ENCODE results near the gene FAM180A.

FAM180A gene

DNA sequence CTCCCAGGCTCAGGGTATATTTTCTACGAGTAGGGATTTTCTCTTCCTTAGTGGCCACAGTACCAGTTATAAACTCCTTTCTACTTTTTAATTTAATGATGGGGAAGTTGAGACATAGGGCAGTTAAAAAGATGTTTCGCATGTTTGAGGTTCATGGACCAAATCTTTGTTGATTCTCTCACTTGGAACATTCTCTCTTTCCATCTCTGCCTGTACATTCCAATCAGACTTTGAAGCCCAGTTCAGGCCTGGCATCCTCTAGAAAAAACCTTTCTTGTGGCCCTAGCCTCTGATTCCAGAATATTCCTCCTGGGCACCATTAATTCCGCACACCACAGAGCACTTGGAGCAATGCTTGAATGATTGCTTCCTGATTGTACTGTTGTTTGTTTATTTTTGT, 39.1 kb downstream of the FAM180A start:
- no peak overlapping the region for H3K27ac ChIP-seq (replicated peaks)
- DNase-seq (ENCODE audit: low read depth in 1 of 2, low spot score in 1 of 2), result no peak
- TF ChIP-seq POLR2AphosphoS5 (IDR thresholded peaks at IDR 0.05; ENCODE audit: low read depth), result no peak
- TF ChIP-seq, protein P1, sequence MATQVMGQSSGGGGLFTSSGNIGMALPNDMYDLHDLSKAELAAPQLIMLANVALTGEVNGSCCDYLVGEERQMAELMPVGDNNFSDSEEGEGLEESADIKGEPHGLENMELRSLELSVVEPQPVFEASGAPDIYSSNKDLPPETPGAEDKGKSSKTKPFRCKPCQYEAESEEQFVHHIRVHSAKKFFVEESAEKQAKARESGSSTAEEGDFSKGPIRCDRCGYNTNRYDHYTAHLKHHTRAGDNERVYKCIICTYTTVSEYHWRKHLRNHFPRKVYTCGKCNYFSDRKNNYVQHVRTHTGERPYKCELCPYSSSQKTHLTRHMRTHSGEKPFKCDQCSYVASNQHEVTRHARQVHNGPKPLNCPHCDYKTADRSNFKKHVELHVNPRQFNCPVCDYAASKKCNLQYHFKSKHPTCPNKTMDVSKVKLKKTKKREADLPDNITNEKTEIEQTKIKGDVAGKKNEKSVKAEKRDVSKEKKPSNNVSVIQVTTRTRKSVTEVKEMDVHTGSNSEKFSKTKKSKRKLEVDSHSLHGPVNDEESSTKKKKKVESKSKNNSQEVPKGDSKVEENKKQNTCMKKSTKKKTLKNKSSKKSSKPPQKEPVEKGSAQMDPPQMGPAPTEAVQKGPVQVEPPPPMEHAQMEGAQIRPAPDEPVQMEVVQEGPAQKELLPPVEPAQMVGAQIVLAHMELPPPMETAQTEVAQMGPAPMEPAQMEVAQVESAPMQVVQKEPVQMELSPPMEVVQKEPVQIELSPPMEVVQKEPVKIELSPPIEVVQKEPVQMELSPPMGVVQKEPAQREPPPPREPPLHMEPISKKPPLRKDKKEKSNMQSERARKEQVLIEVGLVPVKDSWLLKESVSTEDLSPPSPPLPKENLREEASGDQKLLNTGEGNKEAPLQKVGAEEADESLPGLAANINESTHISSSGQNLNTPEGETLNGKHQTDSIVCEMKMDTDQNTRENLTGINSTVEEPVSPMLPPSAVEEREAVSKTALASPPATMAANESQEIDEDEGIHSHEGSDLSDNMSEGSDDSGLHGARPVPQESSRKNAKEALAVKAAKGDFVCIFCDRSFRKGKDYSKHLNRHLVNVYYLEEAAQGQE (IDR thresholded peaks at IDR 0.05; ENCODE audit: insufficient replicate concordance, low read depth), result no peak
- no peaks in the 10 kb centered on the region for H3K27me3 ChIP-seq (ENCODE audit: insufficient read depth, poor library complexity, severe bottlenecking)
- H3K4me3 ChIP-seq (replicated peaks; ENCODE audit: insufficient read depth, low read length), result no peak overlapping the region

DNA sequence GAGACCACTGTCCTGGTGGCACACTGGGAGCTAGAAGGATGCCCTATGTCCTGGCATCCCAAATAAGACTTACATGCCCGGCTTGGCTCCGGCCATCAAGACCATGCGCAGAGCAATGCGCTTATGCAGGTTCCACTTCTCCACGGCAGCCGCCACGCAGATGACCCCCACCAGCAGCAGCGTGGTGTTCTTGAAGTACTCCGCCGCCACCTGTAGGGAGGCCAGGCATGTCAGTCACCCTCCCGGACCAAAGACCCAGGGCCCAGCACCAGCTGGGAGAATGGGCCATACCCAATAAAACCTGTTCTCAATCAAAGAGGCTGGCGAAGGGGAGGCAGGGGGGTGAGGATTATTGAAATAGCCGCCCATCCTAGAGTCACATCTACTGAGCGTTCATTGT, 40.6 kb downstream of the FAM180A start:
- H3K27ac ChIP-seq (replicated peaks), result no peak overlapping the region
- TF ChIP-seq, protein P2, sequence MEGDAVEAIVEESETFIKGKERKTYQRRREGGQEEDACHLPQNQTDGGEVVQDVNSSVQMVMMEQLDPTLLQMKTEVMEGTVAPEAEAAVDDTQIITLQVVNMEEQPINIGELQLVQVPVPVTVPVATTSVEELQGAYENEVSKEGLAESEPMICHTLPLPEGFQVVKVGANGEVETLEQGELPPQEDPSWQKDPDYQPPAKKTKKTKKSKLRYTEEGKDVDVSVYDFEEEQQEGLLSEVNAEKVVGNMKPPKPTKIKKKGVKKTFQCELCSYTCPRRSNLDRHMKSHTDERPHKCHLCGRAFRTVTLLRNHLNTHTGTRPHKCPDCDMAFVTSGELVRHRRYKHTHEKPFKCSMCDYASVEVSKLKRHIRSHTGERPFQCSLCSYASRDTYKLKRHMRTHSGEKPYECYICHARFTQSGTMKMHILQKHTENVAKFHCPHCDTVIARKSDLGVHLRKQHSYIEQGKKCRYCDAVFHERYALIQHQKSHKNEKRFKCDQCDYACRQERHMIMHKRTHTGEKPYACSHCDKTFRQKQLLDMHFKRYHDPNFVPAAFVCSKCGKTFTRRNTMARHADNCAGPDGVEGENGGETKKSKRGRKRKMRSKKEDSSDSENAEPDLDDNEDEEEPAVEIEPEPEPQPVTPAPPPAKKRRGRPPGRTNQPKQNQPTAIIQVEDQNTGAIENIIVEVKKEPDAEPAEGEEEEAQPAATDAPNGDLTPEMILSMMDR (IDR thresholded peaks at IDR 0.05; ENCODE audit: insufficient read depth, low read length), result no peak
- TF ChIP-seq SPI1 (IDR thresholded peaks at IDR 0.05; ENCODE audit: borderline replicate concordance, low read depth) (no peak), POLR2AphosphoS5 (IDR thresholded peaks at IDR 0.05; ENCODE audit: low read depth) (no peak), GABPA (IDR thresholded peaks at IDR 0.05; ENCODE audit: low read depth) (no peak)
- TF ChIP-seq, protein P1 (IDR thresholded peaks at IDR 0.05; ENCODE audit: insufficient replicate concordance, low read depth), result no peak
- no peak overlapping the region for H3K4me3 ChIP-seq (replicated peaks; ENCODE audit: insufficient read depth, low read length)
- no peaks in the 10 kb centered on the region for H3K27me3 ChIP-seq (ENCODE audit: insufficient read depth, poor library complexity, severe bottlenecking)
- no peak for DNase-seq (ENCODE audit: low read depth in 1 of 2, low spot score in 1 of 2)

DNA sequence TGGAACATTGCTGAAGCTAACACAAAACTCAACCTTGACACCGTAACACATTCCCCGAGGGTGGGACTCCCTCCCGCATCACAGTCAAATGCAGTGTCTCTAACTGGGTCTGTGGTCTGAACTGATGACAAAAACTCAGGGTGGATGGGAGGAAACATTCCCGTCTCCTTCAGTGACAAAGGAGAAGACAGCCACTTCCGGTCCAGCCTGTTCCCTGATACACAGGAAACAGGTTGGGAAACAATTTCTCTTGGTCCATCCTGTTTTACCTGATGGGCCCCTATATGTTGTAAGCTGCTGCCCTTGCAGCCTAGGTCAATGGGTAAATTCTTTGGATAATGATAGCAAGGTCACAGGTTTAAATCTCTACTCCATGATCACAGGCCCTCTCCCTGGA, 41.0 kb downstream of the FAM180A start:
- no peaks in the 10 kb centered on the region for H3K27me3 ChIP-seq (ENCODE audit: insufficient read depth, poor library complexity, severe bottlenecking)
- TF ChIP-seq POLR2AphosphoS5 (IDR thresholded peaks at IDR 0.05; ENCODE audit: low read depth) (no peak), SPI1 (IDR thresholded peaks at IDR 0.05; ENCODE audit: borderline replicate concordance, low read depth) (no peak), GABPA (IDR thresholded peaks at IDR 0.05; ENCODE audit: low read depth) (no peak)
- TF ChIP-seq, protein P2 (IDR thresholded peaks at IDR 0.05; ENCODE audit: insufficient read depth, low read length), result no peak
- TF ChIP-seq, protein P1 (IDR thresholded peaks at IDR 0.05; ENCODE audit: insufficient replicate concordance, low read depth), result no peak
- H3K4me3 ChIP-seq (replicated peaks; ENCODE audit: insufficient read depth, low read length), result no peak overlapping the region
- DNase-seq (ENCODE audit: low read depth in 1 of 2, low spot score in 1 of 2), result peak in 1 of 2 experiments; percentile 6
- no peak overlapping the region for H3K27ac ChIP-seq (replicated peaks)

All from HL-60 (cell line).